GM18858 (cell line): Measurements from ENCODE around the gene DNAJB9.
"Not testable (repeated sequence)": the region's sequence is repeated elsewhere in the genome, so short reads cannot be mapped to it uniquely, and the experiment has no call there.

Experiments
- ATAC-seq: cut with Tn5 transposase; IDR thresholded peaks from one replicate; pipeline ENCODE4 v1.9.1; 2021; ENCODE audit not compliant: unreplicated experiment

DNAJB9 gene

GRCh38 chr7:108569381-108570145 is at the start of gene DNAJB9, which contains the start of gene THAP5:
TSS of gene DNAJB9 (plus strand) at chr7:108569874. CDS start at chr7:108571727, 1,853 bp downstream.
TSS of gene THAP5 (minus strand) at chr7:108569706. CDS start at chr7:108569569, 137 bp downstream.
- peak; percentile 93 for ATAC-seq

- ATAC-seq: no peak
Observed at GRCh38 chr7:108522780-108523179, 46.9 kb upstream of the DNAJB9 start.

GRCh38 chr7:108525327-108525984 is 44.2 kb upstream of the DNAJB9 start:
- peak; percentile 28 for ATAC-seq

- peak; percentile 84 for ATAC-seq
Observed at GRCh38 chr7:108525985-108526767, 43.5 kb upstream of the DNAJB9 start, which contains the start of gene PNPLA8. TSS of gene PNPLA8 (minus strand) at chr7:108526135. CDS start at chr7:108515491, 10,644 bp downstream.

GRCh38 chr7:108526768-108527017 is 43.0 kb upstream of the DNAJB9 start:
- ATAC-seq: no peak

GRCh38 chr7:108528183-108528712 is 41.4 kb upstream of the DNAJB9 start:
- no peak for ATAC-seq

GRCh38 chr7:108529341-108529740 is 40.3 kb upstream of the DNAJB9 start:
- ATAC-seq: no peak

- no peak for ATAC-seq
Observed at GRCh38 chr7:108533712-108534111, 36.0 kb upstream of the DNAJB9 start.

- no peak for ATAC-seq
Observed at GRCh38 chr7:108535257-108535656, 34.4 kb upstream of the DNAJB9 start.

GRCh38 chr7:108535744-108536143 is 33.9 kb upstream of the DNAJB9 start:
- ATAC-seq: no peak

GRCh38 chr7:108537229-108537628 is 32.4 kb upstream of the DNAJB9 start:
- ATAC-seq: no peak

- ATAC-seq: not testable (repeated sequence)
Observed at GRCh38 chr7:108538236-108538635, 31.4 kb upstream of the DNAJB9 start.

- ATAC-seq: not testable (repeated sequence)
Observed at GRCh38 chr7:108538685-108539084, 31.0 kb upstream of the DNAJB9 start.

GRCh38 chr7:108541478-108541877 is 28.2 kb upstream of the DNAJB9 start:
- ATAC-seq: no peak

GRCh38 chr7:108548141-108548896 is 21.4 kb upstream of the DNAJB9 start:
- ATAC-seq: not testable (repeated sequence)

GRCh38 chr7:108556665-108557064 is 13.0 kb upstream of the DNAJB9 start:
- not testable (repeated sequence) for ATAC-seq

GRCh38 chr7:108557191-108557590 is 12.5 kb upstream of the DNAJB9 start:
- no peak for ATAC-seq

GRCh38 chr7:108557617-108558016 is 12.1 kb upstream of the DNAJB9 start:
- no peak for ATAC-seq

- ATAC-seq: no peak
Observed at GRCh38 chr7:108559253-108559652, 10.4 kb upstream of the DNAJB9 start.

GRCh38 chr7:108561047-108561619 is 8.5 kb upstream of the DNAJB9 start:
- ATAC-seq: no peak
